Middle frontal gyrus (tissue), 1 donor: ENCODE measurements around the gene XRRA1.
A peak's percentile ranks its signal among the peaks of the same experiment; 100 is the strongest.

Source experiments
- DNase-seq: peaks from one replicate; pipeline ENCODE4 v3.0.0-alpha.2; 2015; ENCODE audit warnings: low spot score; ENCODE audit errors: extremely low spot score

Gene XRRA1

DNA sequence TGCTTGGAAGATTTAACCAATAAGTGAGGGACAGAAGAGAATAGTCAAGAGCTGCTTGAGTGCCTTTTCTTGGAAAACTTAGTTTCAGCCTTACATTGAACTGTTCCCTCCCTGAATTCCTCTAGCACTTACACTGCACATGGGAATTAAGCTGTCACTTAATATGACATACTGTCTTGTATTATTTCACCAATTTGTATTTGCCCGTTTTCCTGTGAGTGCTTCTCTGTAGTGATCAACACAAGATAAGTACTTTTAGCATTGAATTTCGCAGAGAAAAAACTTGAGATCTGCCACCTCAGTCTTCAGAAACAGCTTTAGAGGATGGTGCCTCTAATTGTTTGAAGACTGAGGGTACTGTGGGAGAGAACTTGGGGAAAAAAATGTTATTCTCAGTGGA is 3.9 kb upstream of the XRRA1 start:
- DNase-seq: no peak

- DNase-seq: no peak
Measured at GRCh38 chr11:74951226-74951625, 2.3 kb upstream of the XRRA1 start.

- DNase-seq: no peak
Measured at GRCh38 chr11:74950374-74950969, 1.6 kb upstream of the XRRA1 start.

DNA sequence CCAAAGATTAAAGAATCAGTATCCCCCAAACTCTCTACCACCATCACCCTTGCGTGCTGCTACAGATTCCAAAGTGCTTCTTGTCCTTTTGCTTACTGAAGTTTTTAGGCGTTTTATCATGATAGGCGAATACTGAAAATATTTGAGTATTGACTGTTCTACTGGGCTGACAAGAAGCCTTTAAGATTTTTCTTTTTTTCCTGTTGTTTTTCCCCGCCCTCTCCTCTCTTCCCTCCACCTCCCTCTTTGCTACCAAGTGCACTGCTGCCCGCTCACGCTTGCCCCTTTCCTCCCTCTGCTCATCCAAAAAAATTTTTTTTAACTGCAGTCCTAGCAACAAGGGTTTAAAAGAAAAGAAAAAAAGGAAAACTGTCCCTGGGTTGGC is 854 bp upstream of the XRRA1 start:
- DNase-seq: no peak

- no peak for DNase-seq
Measured at GRCh38 chr11:74948546-74948897, 369 bp downstream of the XRRA1 start.

GRCh38 chr11:74942073-74942759 is 6.7 kb downstream of the XRRA1 start:
- DNase-seq: no peak

- DNase-seq: no peak
Measured at GRCh38 chr11:74941492-74941891, 7.4 kb downstream of the XRRA1 start.

- no peak for DNase-seq
Measured at GRCh38 chr11:74937696-74938475, 11.0 kb downstream of the XRRA1 start.

GRCh38 chr11:74936976-74937375 is 11.9 kb downstream of the XRRA1 start:
- DNase-seq: no peak

DNA sequence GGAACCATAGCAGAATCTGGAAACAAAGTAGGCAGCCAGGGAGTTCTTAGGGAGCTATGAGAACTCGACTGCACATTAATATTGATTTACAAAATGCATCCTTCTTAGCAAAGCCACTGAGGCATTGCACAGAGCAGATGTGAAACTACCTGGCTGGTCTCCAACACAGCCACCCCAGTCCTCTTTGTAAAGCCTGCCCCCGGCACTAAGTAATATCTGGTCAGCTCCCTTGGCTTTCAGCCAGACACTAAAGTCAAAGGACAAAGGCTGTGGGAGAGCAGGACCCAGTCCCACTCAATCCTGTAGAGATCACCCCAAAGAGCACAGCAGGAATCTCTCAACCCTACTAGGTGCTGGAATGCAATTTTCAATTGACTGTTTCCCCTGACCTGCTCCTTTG is 12.8 kb downstream of the XRRA1 start:
- DNase-seq: no peak

DNA sequence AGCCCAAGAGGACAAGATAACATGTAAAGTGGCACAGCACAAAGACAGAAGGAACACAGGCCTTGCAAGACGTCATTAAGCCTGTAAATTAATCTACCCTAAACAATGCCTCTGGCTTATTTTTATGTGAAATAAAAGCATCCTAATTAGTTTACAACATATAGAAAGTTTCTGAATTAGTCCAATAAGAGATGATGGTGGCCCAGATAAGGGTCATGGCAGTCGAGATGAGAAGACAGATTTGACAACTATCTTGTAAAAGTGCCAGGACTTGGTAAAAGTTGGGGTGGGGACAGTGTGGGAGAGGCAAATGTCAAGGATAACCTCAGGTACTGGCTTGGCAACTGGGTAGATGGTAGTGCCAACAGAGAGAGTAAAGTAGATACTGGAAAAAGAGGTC is 13.6 kb downstream of the XRRA1 start:
- no peak for DNase-seq

DNA sequence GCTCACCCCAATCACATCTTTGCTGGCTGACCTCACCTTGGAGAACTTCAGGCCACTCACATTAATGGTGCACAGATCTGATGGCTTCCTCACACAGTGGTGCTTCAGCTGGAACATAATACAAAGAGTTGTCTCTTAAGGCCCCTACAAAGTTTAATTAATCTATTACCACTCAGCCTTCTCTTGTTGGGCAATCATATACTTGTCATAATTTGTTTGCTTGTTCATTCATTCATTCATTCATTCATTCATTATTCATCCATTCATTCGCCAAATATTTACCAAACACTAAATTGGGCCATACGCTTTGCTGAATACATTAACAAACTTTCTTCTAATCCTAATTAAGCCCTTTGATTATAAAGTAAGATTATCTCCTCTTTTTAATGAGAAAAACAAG is 15.1 kb downstream of the XRRA1 start:
- DNase-seq: no peak

DNA sequence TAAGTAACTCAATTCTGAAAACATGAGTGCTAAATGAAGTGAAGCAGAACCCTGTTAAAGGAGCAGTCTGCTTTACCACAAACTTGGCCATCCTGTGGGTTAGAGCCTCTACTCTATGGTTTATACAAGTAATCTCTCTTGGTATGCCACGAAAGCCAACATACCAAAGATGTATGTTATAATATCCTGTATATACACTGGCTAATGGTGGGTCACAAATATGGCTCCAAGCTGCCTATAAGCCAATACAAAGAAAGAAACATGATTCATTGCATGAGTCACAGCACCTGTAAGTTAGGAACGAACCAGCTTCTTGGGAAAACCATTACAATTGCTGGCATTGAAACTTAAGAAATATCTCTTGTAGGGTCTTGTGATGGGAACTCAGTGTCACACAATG is 16.1 kb downstream of the XRRA1 start:
- no peak for DNase-seq

- DNase-seq: no peak
Measured at GRCh38 chr11:74932169-74932568, 16.7 kb downstream of the XRRA1 start.

DNA sequence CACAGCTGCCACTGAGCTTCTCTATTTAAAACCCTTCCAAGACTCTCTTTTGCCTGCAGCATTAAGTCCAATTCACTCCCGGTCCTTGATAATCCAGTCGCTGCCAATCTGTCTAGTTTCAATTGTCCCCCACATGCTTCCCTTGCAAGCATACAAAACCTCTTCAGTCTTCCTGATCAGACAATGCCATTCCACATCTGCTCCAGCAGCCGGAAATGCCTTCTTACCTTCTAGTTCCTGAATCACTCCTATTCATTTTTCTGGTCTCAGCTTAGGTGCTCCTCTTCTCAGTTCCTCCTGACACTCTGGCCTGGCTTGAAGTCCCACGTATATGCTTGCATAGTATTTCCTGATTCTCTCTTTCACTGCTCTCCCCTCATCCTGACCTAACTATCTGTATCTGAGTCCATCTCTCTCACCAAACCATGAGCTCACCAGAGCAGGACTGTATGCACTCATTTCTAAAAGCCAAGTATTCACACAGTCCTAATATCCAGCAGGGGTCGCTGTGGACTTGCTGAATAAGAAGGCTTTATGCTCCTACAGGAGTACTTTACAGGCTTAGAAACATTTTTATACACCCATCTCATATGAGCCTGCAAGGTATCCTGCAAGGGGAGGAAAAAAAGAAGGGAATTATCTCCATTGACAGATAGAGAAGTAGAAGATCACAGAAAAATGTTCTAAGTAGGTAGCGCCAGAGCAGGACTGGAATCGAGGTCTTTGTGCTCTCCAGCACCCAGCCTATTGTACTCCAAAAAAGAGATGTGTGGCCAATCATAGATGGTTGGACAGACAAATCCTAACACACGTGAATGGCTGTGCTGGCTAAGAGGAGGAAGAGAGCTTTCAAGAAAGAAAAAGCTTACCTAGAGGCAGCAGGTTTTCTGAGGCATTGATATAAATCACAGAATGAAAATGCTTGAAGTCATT is 19.2 kb downstream of the XRRA1 start:
- DNase-seq: peak; percentile 81

GRCh38 chr11:74927496-74927895 is 21.4 kb downstream of the XRRA1 start:
- DNase-seq: no peak

DNA sequence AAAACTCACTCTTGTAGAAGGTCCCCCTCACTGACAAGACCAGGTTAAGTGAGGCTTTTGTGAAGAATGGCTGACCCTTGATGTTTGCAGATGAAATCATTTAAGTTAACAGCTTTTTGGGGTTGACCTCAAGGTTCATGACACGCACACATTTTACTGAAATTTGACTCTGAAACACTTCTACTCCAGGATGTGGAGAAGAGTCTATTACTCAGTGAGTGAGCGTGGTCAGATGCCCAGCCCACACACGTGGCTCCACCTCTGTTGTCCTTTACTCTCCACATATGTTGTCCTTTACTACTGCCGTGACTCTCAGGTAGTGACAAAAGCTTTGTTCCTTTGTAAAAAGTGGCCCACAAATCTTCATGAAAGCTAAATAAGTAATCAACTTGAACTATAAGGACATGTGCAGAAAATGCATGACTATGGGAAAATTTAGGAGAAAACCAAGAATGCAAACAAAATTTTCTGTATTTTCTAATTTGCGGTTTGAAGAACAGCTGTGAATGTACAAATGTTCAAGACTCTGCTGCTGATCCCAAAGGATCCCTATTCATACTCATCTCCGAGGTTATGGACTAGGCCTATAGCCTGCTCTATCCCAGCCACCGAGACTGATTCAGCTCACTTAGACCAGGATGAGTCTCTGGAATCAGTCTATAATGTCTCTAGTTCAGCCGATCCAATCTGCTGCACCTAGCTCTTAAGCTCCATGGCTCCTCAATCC is 22.4 kb downstream of the XRRA1 start:
- DNase-seq: no peak

- DNase-seq: no peak
Measured at GRCh38 chr11:74925281-74925680, 23.6 kb downstream of the XRRA1 start.

- DNase-seq: no peak
Measured at GRCh38 chr11:74923125-74923524, 25.8 kb downstream of the XRRA1 start.

GRCh38 chr11:74909812-74910211 is 39.1 kb downstream of the XRRA1 start:
- DNase-seq: no peak

DNA sequence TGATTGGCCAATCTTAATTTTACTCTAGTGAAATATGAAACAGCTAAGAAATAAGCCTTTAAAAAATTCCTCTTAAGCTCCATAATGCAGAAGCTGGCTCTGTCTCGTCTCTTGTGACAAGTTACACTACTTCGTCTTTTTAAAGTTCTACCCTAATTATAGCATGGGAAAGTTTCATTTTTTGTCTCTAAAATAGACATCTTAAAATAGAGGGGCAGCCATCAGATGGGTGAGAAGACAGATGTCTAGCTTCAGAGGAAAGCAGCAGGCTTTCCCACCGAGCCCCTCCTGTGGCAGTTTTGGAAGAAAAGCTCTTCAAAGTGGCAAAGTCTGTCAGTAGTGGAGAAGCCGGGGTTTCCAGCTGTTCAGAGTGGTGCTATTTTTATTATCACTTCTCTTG is 39.5 kb downstream of the XRRA1 start:
- DNase-seq: no peak
